HS-5 (cell line): ENCODE data around the gene ACAD8.

Experiments
- DNase-seq: peaks from one replicate; pipeline ENCODE4 v3.0.0-alpha.2; 2012; ENCODE audit warnings: low read depth

The ACAD8 gene

DNA sequence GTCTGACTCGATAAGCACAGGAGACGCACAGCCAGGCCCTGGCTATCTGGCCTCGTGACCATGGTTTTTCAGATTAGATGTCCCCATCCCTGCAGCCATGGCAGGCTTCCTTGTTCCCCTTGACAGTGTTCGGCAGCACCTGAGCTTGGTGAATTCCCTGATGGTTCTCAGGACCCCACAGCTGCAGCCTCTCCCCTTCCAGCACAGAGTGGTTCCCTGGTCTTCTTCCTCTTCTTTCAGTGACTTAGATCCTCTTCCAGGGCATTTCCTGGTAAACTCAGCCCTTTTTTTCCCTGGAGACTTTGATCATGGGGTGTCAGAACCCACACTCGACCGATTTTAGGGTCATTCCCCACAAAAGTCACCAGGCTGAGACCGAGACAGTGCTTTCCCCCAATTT lies 37.3 kb downstream of the ACAD8 start:
- no peak for DNase-seq

DNA sequence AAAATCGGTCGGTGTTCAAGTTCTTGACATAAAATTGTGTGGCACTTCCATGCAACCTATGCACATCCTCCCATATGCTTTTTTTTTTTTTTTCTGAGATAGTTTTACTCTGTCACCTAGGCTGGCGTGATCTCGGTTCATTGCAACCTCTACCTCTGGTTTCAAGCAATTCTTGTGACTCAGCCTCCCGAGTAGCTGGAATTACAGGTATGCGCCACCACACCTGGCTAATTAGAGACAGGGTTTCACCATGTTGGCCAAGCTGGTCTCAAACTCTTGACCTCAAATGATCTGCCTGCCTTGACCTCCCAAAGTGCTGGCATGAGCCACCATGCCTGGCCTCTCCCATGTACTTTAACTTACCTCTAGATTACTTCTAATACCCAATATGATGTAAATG lies 37.8 kb downstream of the ACAD8 start:
- no peak for DNase-seq

DNA sequence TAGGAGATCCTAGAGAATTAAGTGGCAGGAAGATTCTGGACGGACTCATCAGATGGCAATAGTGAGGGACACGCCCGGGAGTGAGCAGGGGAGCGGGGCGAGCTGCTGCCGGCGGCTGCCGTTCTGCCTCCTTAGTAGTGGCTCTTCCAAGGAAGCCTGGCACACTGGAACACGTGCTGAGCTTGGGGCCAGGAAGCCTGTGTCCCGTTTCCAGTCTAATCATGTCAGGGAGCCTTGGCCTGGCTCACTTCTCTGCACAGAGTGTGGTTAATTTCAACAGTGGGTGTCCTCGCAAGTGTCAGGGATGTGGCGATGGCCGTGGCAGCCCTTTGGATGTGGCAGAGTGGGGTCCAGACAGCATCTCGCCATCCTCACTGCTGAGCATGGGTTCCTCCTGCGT lies 39.3 kb downstream of the ACAD8 start:
- no peak for DNase-seq

DNA sequence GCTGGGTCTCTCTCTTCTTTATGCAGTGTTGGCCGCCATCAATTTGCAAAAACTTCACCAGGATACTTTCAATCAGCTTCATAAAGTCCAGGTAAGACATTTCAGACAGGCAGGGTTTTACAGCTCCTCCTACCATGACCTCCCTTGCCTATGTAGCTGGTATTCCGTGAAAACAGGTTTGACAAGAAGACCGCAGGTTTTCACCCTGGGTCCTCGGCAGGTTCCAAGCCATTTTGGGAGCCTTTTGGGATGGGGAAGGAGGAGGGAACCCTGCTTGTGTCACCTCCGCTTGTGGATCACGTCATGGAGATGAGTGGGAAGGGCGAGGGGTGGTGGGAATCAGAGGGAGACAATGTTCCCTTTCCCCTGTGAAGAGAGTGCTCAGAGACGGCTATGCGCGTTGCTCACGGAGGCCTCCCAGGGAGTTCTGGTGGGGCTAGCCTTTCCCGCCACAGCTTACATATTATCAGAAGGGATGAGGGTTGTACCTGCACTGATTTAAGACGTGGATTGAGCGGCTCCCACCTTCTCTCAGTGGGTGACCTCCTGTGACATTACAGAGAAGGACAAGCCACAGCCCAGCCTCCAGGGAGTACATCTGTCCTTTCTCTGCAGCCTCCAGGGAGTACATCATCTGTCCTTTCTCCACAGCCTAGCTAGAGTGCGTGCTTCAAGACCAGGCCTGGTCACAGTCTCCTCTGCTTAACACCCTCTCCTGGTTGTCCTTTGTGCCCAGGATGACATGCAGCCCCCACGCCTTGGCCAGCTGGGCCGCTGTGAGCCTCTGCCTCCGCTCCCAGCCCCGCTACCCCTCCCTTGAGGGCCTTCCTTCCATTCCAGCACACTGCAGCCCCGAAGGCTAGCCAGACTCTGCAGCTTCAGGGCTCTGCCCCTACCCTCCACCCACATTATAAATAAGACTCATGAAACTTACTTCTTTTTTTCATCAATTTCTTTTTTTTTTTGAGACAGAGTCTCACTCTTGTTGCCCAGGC lies 40.0 kb downstream of the ACAD8 start:
- DNase-seq = no peak

DNA sequence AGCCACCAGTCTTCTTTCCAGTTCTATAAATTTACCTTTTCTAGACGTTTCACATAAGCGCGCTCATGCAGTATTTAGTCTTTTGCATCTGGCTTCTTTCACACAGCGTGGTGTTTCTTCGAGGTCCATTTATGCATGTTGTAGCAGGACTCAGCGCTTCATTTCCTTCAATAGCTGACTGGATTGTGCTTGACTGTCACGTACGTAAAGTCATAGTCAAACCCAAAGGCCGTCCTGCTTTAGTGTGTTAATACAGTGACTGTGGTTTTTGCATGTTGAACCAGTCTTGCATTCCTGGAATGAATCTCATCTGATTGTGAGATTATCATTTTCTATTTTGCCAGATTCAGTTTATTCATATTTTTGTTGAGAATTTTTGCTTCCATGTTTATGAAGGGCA lies 41.3 kb downstream of the ACAD8 start:
- DNase-seq = no peak

DNA sequence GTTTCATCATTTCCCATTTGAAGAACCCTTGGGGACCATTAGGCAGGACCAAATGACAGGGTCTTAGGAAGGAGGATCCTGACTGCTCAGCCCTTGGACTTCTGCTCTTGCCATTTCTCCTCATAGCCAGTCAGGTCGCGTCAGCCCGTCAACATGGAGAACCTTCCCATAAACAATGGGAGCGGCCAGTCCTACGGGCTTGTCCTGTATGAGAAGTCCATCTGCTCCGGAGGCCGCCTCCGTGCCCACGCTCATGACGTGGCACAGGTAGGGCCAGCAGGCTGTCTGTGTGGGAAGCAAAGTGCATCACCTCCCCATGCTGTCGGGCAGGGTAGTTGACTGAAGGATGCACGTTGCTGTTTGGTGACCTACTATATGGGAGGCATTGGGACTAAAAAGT lies 58.9 kb downstream of the ACAD8 start:
- no peak for DNase-seq

DNA sequence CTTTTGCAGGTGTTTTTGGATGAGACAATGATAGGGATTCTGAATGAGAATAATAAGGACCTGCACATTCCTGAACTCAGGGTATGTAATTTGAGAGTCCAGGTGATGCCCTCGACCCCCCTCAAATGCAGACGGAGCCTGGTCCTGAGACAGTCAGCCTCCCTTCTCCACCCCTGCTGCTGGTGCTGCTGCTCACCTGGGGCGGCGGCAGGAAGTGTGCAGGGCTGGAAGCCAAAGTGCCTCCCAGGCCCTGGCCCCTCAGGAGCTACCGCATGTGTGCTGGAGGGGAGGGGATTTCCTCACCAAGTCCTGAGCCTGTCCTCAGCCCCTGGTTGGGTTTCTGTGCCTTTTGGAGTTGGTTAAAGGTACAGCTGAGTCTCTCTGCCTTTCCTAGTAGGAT lies 59.4 kb downstream of the ACAD8 start:
- no peak for DNase-seq

DNA sequence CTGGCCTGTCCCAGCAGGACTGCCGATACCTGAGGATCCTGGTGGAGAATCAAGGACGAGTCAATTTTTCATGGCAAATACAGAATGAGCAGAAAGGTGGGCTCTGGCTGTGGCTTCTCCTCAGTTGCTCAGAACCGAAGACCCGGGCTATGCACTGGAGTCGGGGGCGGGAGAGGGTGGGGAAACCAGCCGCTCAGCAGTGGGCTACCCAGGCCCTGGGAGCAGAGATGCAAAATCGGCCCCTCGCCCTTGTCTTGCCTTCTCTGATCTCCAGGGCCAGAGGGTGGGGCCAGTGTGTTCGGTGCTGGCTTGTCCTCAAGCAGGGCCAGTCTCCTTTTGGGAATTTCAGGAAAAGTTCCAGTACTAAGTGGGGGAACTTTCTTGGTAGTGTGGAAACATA lies 60.0 kb downstream of the ACAD8 start:
- no peak for DNase-seq

DNA sequence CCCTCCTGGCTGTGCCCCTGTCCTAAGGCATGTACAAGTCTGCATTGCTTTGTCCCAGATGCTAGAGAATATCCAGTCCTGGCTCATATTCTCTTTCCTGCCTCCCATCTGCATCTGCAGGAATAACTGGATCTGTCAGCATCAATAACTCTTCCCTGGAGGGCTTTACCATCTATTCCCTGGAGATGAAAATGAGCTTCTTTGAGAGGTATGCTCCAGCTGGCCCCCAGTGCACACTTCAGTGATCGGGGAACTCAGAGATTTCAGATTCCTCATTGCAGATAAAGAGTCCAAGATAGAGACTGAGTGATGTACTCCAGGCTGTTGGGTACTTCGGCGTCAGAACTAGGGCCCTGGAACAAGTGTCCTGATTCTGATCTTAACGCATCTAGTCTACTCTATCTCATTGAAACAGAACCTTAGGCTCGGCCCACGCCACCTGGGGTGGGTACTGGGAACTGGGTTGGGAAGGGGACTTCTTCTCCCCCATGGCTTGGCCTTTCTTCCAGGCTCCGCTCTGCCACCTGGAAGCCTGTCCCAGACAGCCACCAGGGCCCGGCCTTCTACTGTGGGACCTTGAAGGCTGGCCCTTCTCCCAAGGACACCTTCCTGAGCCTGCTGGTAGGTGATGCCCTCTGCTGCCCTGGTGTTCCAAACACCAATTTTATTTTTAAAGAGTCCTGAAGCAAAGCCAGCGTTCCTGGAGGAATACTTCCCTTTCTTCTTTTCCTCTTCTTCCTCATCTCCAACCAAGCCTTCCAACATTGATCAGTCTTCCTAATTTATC lies 60.6 kb downstream of the ACAD8 start:
- DNase-seq = no peak
